SK-N-SH (cell line): Measurements from ENCODE around the gene THSD4. TPM values are rescaled to one million over a fixed set of nuclear protein-coding genes. Genes with fewer than 3 reads are reported as not detected.

Experiments used
- CTCF ChIA-PET: fragments of 300-600, 350-600 bp; formaldehyde crosslinking; extraction: SDS; loops from one replicate; lab custom pipeline; 2021; lab: Yijun Ruan, JAX
- POLR2A ChIA-PET: fragments of 350-600 bp; sonication (Branson Sonifier 250); formaldehyde crosslinking; extraction: SDS; loops from one replicate; lab custom pipeline; 2020; ENCODE audit warnings: antibody characterized with exemption, inconsistent platforms; lab: Yijun Ruan, JAX
- DNase-seq: peaks from one replicate; pipeline ENCODE4 v3.0.0; 2012
- H2AFZ ChIP-seq: fragments of 200-600 bp; sonication (generic); 2 replicates; pipeline ENCODE4 v1.8.1; 2016; ENCODE audit warnings: antibody characterized with exemption, mild to moderate bottlenecking, low read depth
- H3F3A ChIP-seq: fragments of 200-600 bp; sonication (generic); replicated peaks from 2 replicates; pipeline ENCODE3; 2016; ENCODE audit warnings: antibody characterized with exemption, mild to moderate bottlenecking; ENCODE audit not compliant: insufficient read depth
- H3K27ac ChIP-seq, 2 experiments: fragments of 200-500 bp in 1 of 2; fragments of 200-600 bp in 1 of 2; sonication (Bioruptor generic) in 1 of 2; sonication (generic), shearing (Covaris generic) in 1 of 2; 2 replicates each; pipeline versions ENCODE4 v1.5.1 to v1.6.1; 2014 to 2016; ENCODE audit warnings: low read depth in 2 of 2, inconsistent platforms in 1 of 2, low read length in 1 of 2, mild to moderate bottlenecking in 1 of 2, mixed read lengths in 1 of 2
- H3K27me3 ChIP-seq: fragments of 200-600 bp; sonication (generic), shearing (Covaris generic); 2 replicates; pipeline ENCODE4 v1.6.1; 2016; ENCODE audit warnings: mixed run types; ENCODE audit not compliant: insufficient read depth
- H3K36me3 ChIP-seq, 2 experiments: fragments of 200-500 bp in 1 of 2; fragments of 200-600 bp in 1 of 2; sonication (Bioruptor generic) in 1 of 2; sonication (generic) in 1 of 2; replicated peaks in 1 of 2; 2 replicates each; pipeline versions ENCODE3 to v1.5.1; 2014 to 2016; ENCODE audit warnings: low read length in 1 of 2, mild to moderate bottlenecking in 1 of 2; ENCODE audit not compliant: insufficient read depth in 2 of 2, control insufficient read depth in 1 of 2
- H3K4me1 ChIP-seq, 2 experiments: fragments of 200-500 bp in 1 of 2; fragments of 200-600 bp in 1 of 2; sonication (Bioruptor generic) in 1 of 2; sonication (generic), shearing (Covaris generic) in 1 of 2; 2 replicates each; pipeline versions ENCODE4 v1.5.1 to v1.6.1; 2014 to 2016; ENCODE audit warnings: low read depth in 1 of 2, low read length in 1 of 2, mixed run types in 1 of 2; ENCODE audit not compliant: insufficient read depth in 2 of 2, control insufficient read depth in 1 of 2
- H3K4me2 ChIP-seq: fragments of 200-600 bp; sonication (generic), shearing (Covaris generic); 2 replicates; pipeline ENCODE4 v1.6.1; 2017; ENCODE audit warnings: mixed run types
- H3K4me3 ChIP-seq, 2 experiments: fragments of 200-500 bp in 1 of 2; fragments of 200-600 bp in 1 of 2; sonication (Bioruptor generic) in 1 of 2; sonication (generic), shearing (Covaris generic) in 1 of 2; 2 replicates each; pipeline versions ENCODE4 v1.5.1 to v1.8.1; 2014 to 2016; ENCODE audit warnings: low read depth in 2 of 2, inconsistent platforms in 1 of 2, low read length in 1 of 2, mild to moderate bottlenecking in 1 of 2, mixed read lengths in 1 of 2, moderate library complexity in 1 of 2
- H3K79me2 ChIP-seq: fragments of 200-600 bp; sonication (generic); 2 replicates; pipeline ENCODE4 v1.8.1; 2017; ENCODE audit warnings: mild to moderate bottlenecking; ENCODE audit not compliant: insufficient read depth
- H3K9ac ChIP-seq: fragments of 200-600 bp; sonication (generic); 2 replicates; pipeline ENCODE4 v1.6.1; 2017; ENCODE audit warnings: mixed run types
- H3K9me2 ChIP-seq: fragments of 200-600 bp; sonication (generic); 2 replicates; pipeline ENCODE4 v1.6.1; 2017; ENCODE audit warnings: mixed run types
- H3K9me3 ChIP-seq: fragments of 200-600 bp; sonication (generic); 2 replicates; pipeline ENCODE4 v1.6.1; 2017; ENCODE audit warnings: mixed run types, mild to moderate bottlenecking, moderate library complexity
- H4K20me1 ChIP-seq: fragments of 200-600 bp; sonication (generic); 2 replicates; pipeline ENCODE4 v1.6.1; 2017; ENCODE audit warnings: mild to moderate bottlenecking, mixed run types; ENCODE audit not compliant: insufficient read depth
- CHD2 ChIP-seq: fragments of 150-350 bp; IDR thresholded peaks from 2 replicates; pipeline ENCODE4 v1.6.1; 2018; ENCODE audit warnings: low read length; ENCODE audit not compliant: partially characterized antibody
- FOXJ3 ChIP-seq: sonication (generic); formaldehyde crosslinking; IDR thresholded peaks from 2 replicates; pipeline ENCODE4 v1.5.1; 2020; ENCODE audit warnings: mild to moderate bottlenecking, missing genetic modification reagents
- JUND ChIP-seq: IDR thresholded peaks from 2 replicates; pipeline ENCODE4 v1.4.0; 2012
- MEF2A ChIP-seq: IDR thresholded peaks from 2 replicates; pipeline ENCODE4 v1.4.0; 2012; ENCODE audit warnings: low read depth, borderline replicate concordance
- MXI1 ChIP-seq: IDR thresholded peaks from 2 replicates; pipeline ENCODE4 v1.6.1; 2012; ENCODE audit warnings: mild to moderate bottlenecking, low read depth, low read length, improper control_type of control experiment
- NFIC ChIP-seq: IDR thresholded peaks from 2 replicates; pipeline ENCODE4 v1.4.0; 2012; ENCODE audit warnings: borderline replicate concordance
- NRF1 ChIP-seq: IDR thresholded peaks from 2 replicates; pipeline ENCODE4 v1.6.1; 2012; ENCODE audit warnings: low read depth, mild to moderate bottlenecking, low read length
- REST ChIP-seq: IDR thresholded peaks from 2 replicates; pipeline ENCODE4 v1.6.1; 2012; ENCODE audit warnings: mild to moderate bottlenecking, low read depth, low read length, moderate library complexity
- RFX5 ChIP-seq: IDR thresholded peaks from 2 replicates; pipeline ENCODE4 v1.6.1; 2012; ENCODE audit warnings: mild to moderate bottlenecking, improper control_type of control experiment, low read length
- SIN3A ChIP-seq: IDR thresholded peaks from 2 replicates; pipeline ENCODE4 v1.6.1; 2012; ENCODE audit warnings: low read depth, mild to moderate bottlenecking, low read length, moderate library complexity, borderline replicate concordance
- SMC3 ChIP-seq: IDR thresholded peaks from 2 replicates; pipeline ENCODE4 v1.6.1; 2012; ENCODE audit warnings: low read depth, low read length, improper control_type of control experiment
- TEAD4 ChIP-seq: IDR thresholded peaks from 2 replicates; pipeline ENCODE4 v1.4.0; 2012; ENCODE audit warnings: mild to moderate bottlenecking, borderline replicate concordance; ENCODE audit not compliant: insufficient read depth
- YY1 ChIP-seq: IDR thresholded peaks from 2 replicates; pipeline ENCODE4 v1.4.0; 2012; ENCODE audit warnings: low read depth, mild to moderate bottlenecking
- WGBS: methylation state at CpG from one replicate; pipeline ENCODE4 v1.1.6; 2017; ENCODE audit warnings: low lambda C conversion rate; 5-methylcytosine and 5-hydroxymethylcytosine counted together
- polyA plus RNA-seq, 3 experiments: library from polyadenylated mRNA; depleted of rRNA; stranded (reverse); fragments of >200 nt; gene quantifications; 2 replicates each; pipeline ENCODE4 v1.2.3, GENCODE V29; 2012
- TF ChIP-seq, protein P1 (sequence below): IDR thresholded peaks from 2 replicates; pipeline ENCODE4 v1.4.0; 2012; ENCODE audit warnings: low read depth, borderline replicate concordance
- TF ChIP-seq, protein P2 (sequence below): fragments of 150-350 bp; IDR thresholded peaks from 2 replicates; pipeline ENCODE4 v1.6.1; 2017; ENCODE audit warnings: antibody characterized with exemption, low read length, low read depth, borderline replicate concordance
- TF ChIP-seq, protein P3 (sequence below): IDR thresholded peaks from 2 replicates; pipeline ENCODE4; 2012
- TF ChIP-seq, protein P4 (sequence below): IDR thresholded peaks from 2 replicates; pipeline ENCODE4 v1.4.0; 2012; ENCODE audit warnings: low read depth

THSD4 gene
- polyA plus RNA-seq, 1 of the 3 experiments (the other 2 are of a cell fraction), result 79.1 TPM

- TF ChIP-seq MXI1, result no peak
- no peak for TF ChIP-seq REST
- no peak for TF ChIP-seq NRF1
- TF ChIP-seq, protein P1, sequence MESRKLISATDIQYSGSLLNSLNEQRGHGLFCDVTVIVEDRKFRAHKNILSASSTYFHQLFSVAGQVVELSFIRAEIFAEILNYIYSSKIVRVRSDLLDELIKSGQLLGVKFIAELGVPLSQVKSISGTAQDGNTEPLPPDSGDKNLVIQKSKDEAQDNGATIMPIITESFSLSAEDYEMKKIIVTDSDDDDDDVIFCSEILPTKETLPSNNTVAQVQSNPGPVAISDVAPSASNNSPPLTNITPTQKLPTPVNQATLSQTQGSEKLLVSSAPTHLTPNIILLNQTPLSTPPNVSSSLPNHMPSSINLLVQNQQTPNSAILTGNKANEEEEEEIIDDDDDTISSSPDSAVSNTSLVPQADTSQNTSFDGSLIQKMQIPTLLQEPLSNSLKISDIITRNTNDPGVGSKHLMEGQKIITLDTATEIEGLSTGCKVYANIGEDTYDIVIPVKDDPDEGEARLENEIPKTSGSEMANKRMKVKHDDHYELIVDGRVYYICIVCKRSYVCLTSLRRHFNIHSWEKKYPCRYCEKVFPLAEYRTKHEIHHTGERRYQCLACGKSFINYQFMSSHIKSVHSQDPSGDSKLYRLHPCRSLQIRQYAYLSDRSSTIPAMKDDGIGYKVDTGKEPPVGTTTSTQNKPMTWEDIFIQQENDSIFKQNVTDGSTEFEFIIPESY, result no peak
- TF ChIP-seq SMC3, result no peak
- Histone ChIP-seq H3K4me1 (peaks cover 2 to 5% of the 10 kb centered on the region in 2 experiments; a peak in 2 of 4 replicates), H3K9me2 (no peaks in the 10 kb centered on the region), H3K36me3 (peaks cover 0 to 7% of the 10 kb centered on the region in 2 experiments), H3K9ac (no peak overlapping the region), H3K4me3 (no peak overlapping the region), H3K4me2 (no peak overlapping the region), H2AFZ (no peak overlapping the region), H3K9me3 (no peaks in the 10 kb centered on the region), H3K27ac (no peak overlapping the region), H3F3A (peaks cover 5% of the 10 kb centered on the region), H3K79me2 (no peaks in the 10 kb centered on the region), H4K20me1 (no peaks in the 10 kb centered on the region), H3K27me3 (no peaks in the 10 kb centered on the region)
- WGBS, result 86% methylated on average over 1 of the region's 1 CpG
- POLR2A ChIA-PET, result no interaction called here
- DNase-seq, result no peak
- CTCF ChIA-PET, result interaction anchor here (0.6 kb wide), 1 partner anchor 1651 kb away, joined by 3 read pairs; no protein-coding TSS in a partner anchor
Observed at GRCh38 chr15:71715914-71716313, 600.6 kb downstream of the THSD4 start.

- peak overlapping the region; percentile 21; the same call in 1 of the 2 replicates for H3K4me2 ChIP-seq
- CTCF ChIA-PET, result interaction anchor here (0.7 to 0.8 kb wide), 2 partner anchors 25 to 617 kb away, joined by 3 to 4 read pairs; no protein-coding TSS in a partner anchor
- TF ChIP-seq RFX5 (no peak), FOXJ3 (CRISPR knock-in tag) (no peak), JUND (peak; percentile 53), MEF2A (no peak), TEAD4 (no peak), SIN3A (no peak), SMC3 (no peak), NFIC (no peak; the same call in 1 of the 2 replicates), CHD2 (no peak), YY1 (no peak)
- TF ChIP-seq, protein P2, sequence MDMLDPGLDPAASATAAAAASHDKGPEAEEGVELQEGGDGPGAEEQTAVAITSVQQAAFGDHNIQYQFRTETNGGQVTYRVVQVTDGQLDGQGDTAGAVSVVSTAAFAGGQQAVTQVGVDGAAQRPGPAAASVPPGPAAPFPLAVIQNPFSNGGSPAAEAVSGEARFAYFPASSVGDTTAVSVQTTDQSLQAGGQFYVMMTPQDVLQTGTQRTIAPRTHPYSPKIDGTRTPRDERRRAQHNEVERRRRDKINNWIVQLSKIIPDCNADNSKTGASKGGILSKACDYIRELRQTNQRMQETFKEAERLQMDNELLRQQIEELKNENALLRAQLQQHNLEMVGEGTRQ, result no peak
- TF ChIP-seq, protein P1, result no peak
- TF ChIP-seq, protein P3, sequence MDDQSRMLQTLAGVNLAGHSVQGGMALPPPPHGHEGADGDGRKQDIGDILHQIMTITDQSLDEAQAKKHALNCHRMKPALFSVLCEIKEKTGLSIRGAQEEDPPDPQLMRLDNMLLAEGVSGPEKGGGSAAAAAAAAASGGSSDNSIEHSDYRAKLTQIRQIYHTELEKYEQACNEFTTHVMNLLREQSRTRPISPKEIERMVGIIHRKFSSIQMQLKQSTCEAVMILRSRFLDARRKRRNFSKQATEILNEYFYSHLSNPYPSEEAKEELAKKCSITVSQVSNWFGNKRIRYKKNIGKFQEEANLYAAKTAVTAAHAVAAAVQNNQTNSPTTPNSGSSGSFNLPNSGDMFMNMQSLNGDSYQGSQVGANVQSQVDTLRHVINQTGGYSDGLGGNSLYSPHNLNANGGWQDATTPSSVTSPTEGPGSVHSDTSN, result no peak
- TF ChIP-seq, protein P4, sequence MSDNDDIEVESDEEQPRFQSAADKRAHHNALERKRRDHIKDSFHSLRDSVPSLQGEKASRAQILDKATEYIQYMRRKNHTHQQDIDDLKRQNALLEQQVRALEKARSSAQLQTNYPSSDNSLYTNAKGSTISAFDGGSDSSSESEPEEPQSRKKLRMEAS, result 0 out of 2 replicates have a peak, but pooled peaks have one; percentile 19
Observed at GRCh38 chr15:71716990-71717389, 601.7 kb downstream of the THSD4 start.

More at GRCh38 chr15:71716990-71717389, 601.7 kb downstream of the THSD4 start:
- Histone ChIP-seq H3K27ac (peak overlapping the region; percentile 21 to 53; a peak in 2 of 4 replicates), H3K27me3 (no peaks in the 10 kb centered on the region), H3K4me1 (peaks cover 2 to 5% of the 10 kb centered on the region in 2 experiments; a peak in 2 of 4 replicates), H3K9me3 (no peaks in the 10 kb centered on the region), H3K79me2 (no peaks in the 10 kb centered on the region), H4K20me1 (no peaks in the 10 kb centered on the region), H3K4me3 (no peak overlapping the region), H3K9me2 (no peaks in the 10 kb centered on the region), H3K36me3 (no peaks in the 10 kb centered on the region), H3K9ac (0 out of 2 replicates have a peak overlapping the region, but pooled peaks have one; percentile 2), H3F3A (peaks cover 3% of the 10 kb centered on the region), H2AFZ (peak overlapping the region; percentile 2; the same call in 1 of the 2 replicates)
- DNase-seq, result no peak
- POLR2A ChIA-PET, result no interaction called here
